Astrocyte (in vitro differentiated cells and primary cell): ENCODE data around the gene EPHA2. TPM values are rescaled to one million over a fixed set of nuclear protein-coding genes. Genes with fewer than 3 reads are reported as not detected.
"Not testable (repeated sequence)": the region's sequence is repeated elsewhere in the genome, so short reads cannot be mapped to it uniquely, and the experiment has no call there.

Experiments used
- DNase-seq: peaks from one replicate; pipeline ENCODE4 v3.0.0-alpha.2; 2010; ENCODE audit warnings: low read depth
- FAIRE-seq: peaks from 2 replicates; lab custom pipeline; 2011; peaks lifted over from hg19 to GRCh38; lab: Jason Lieb, UNC
- H2AFZ ChIP-seq: 2 replicates; pipeline ENCODE4 v1.6.0; 2012; ENCODE audit warnings: low read depth, low read length, inconsistent platforms
- H3K27ac ChIP-seq: 2 replicates; pipeline ENCODE4 v1.5.1; 2011; ENCODE audit warnings: low read depth, low read length, inconsistent platforms
- H3K27me3 ChIP-seq: 2 replicates; pipeline ENCODE4 v1.6.0; 2011; ENCODE audit warnings: low read length, inconsistent platforms; ENCODE audit not compliant: insufficient read depth
- H3K36me3 ChIP-seq: 2 replicates; pipeline ENCODE4 v1.5.1; 2011; ENCODE audit warnings: low read length, inconsistent platforms; ENCODE audit not compliant: insufficient read depth
- H3K4me1 ChIP-seq: 2 replicates; pipeline ENCODE4 v1.5.1; 2011; ENCODE audit warnings: low read length, inconsistent platforms; ENCODE audit not compliant: insufficient read depth
- H3K4me2 ChIP-seq: 2 replicates; pipeline ENCODE4 v1.6.0; 2012; ENCODE audit warnings: low read length, inconsistent platforms
- H3K4me3 ChIP-seq: 2 replicates; pipeline ENCODE4 v1.5.1; 2011; ENCODE audit warnings: low read depth, mild to moderate bottlenecking, low read length, inconsistent platforms; ENCODE audit not compliant: insufficient read depth
- H3K79me2 ChIP-seq: 2 replicates; pipeline ENCODE4 v1.6.0; 2012; ENCODE audit warnings: mild to moderate bottlenecking, low read length, inconsistent platforms; ENCODE audit not compliant: insufficient read depth
- H3K9ac ChIP-seq: 2 replicates; pipeline ENCODE4 v1.6.0; 2012; ENCODE audit warnings: mild to moderate bottlenecking, low read length, inconsistent platforms
- H3K9me3 ChIP-seq: 2 replicates; pipeline ENCODE4 v1.5.1; 2012; ENCODE audit warnings: low read depth, mild to moderate bottlenecking, low read length, inconsistent platforms; ENCODE audit not compliant: insufficient read depth
- H4K20me1 ChIP-seq: 2 replicates; pipeline ENCODE4 v1.6.0; 2012; ENCODE audit warnings: low read length, inconsistent platforms; ENCODE audit not compliant: insufficient read depth
- H3K27ac Mint-ChIP-seq: one replicate; pipeline ENCODE4 v1.8.0; 2021; ENCODE audit warnings: mild to moderate bottlenecking, mixed read lengths; ENCODE audit not compliant: unreplicated experiment
- H3K27me3 Mint-ChIP-seq: one replicate; pipeline ENCODE4 v1.8.0; 2021; ENCODE audit warnings: low read depth, mixed read lengths; ENCODE audit not compliant: unreplicated experiment
- H3K36me3 Mint-ChIP-seq: one replicate; pipeline ENCODE4 v1.8.0; 2021; ENCODE audit warnings: low read depth, mixed read lengths; ENCODE audit not compliant: unreplicated experiment
- H3K4me1 Mint-ChIP-seq: one replicate; pipeline ENCODE4 v1.8.0; 2021; ENCODE audit warnings: low read depth, mixed read lengths; ENCODE audit not compliant: unreplicated experiment
- H3K4me3 Mint-ChIP-seq: one replicate; pipeline ENCODE4 v1.8.0; 2021; ENCODE audit warnings: mild to moderate bottlenecking, moderate library complexity, mixed read lengths; ENCODE audit not compliant: unreplicated experiment
- H3K9me3 Mint-ChIP-seq: one replicate; pipeline ENCODE4 v1.8.0; 2021; ENCODE audit warnings: mild to moderate bottlenecking, mixed read lengths; ENCODE audit not compliant: unreplicated experiment
- CTCF ChIP-seq: IDR thresholded peaks from 2 replicates; pipeline ENCODE4 v1.5.1; 2011; ENCODE audit warnings: low read depth, mild to moderate bottlenecking, inconsistent platforms, low read length, moderate library complexity; ENCODE audit not compliant: insufficient read depth
- EZH2 ChIP-seq: IDR thresholded peaks from 2 replicates; pipeline ENCODE4 v1.6.1; 2012; ENCODE audit warnings: mild to moderate bottlenecking, low read length, inconsistent platforms; ENCODE audit not compliant: insufficient read depth
- total RNA-seq: library from RNA; stranded (reverse); gene quantifications from 2 replicates; pipeline ENCODE4 v1.2.1, GENCODE V29; 2021

EPHA2 gene
- total RNA-seq, 1 donor from 2014 or later = 140 TPM

GRCh38 chr1:16164213-16165072 is 8.6 kb upstream of the EPHA2 start:
- Histone ChIP-seq H3K79me2 (no peaks in the 10 kb centered on the region), H3K27me3 (no peaks in the 10 kb centered on the region), H3K4me2 (peak overlapping the region; percentile 42), H4K20me1 (no peaks in the 10 kb centered on the region), H3K9me3 (no peaks in the 10 kb centered on the region), H3K36me3 (no peaks in the 10 kb centered on the region), H2AFZ (no peak overlapping the region), H3K9ac (peak overlapping the region; percentile 36), H3K27ac (peak overlapping the region; percentile 36), H3K4me1 (peaks cover 26% of the 10 kb centered on the region), H3K4me3 (no peak overlapping the region)
- Mint-ChIP-seq H3K9me3 (no peaks in the 10 kb centered on the region), H3K4me1 (peaks cover 32% of the 10 kb centered on the region), H3K27me3 (peaks cover 3% of the 10 kb centered on the region), H3K27ac (peak overlapping the region; percentile 96), H3K36me3 (peaks cover 3% of the 10 kb centered on the region), H3K4me3 (peak overlapping the region; percentile 11)
- DNase-seq = peak; percentile 98
- peak; percentile 80 for FAIRE-seq
- TF ChIP-seq EZH2 = no peak
- no peak for TF ChIP-seq CTCF

- Histone ChIP-seq H3K4me1 (peaks cover 26% of the 10 kb centered on the region), H3K27ac (peak overlapping the region; percentile 36), H3K9ac (peak overlapping the region; percentile 55), H3K4me2 (peak overlapping the region; percentile 42)
- H3K4me1 Mint-ChIP-seq = peaks cover 35% of the 10 kb centered on the region
- H4K20me1 ChIP-seq, H3K27me3 ChIP-seq, H3K4me3 ChIP-seq, H3K9me3 ChIP-seq, H3K9me3 Mint-ChIP-seq, DNase-seq, H3K79me2 ChIP-seq, H3K36me3 ChIP-seq, FAIRE-seq, H3K36me3 Mint-ChIP-seq, H2AFZ ChIP-seq, H3K27me3 Mint-ChIP-seq: not testable (repeated sequence)
- H3K4me3 Mint-ChIP-seq = peak overlapping the region; percentile 11
- H3K27ac Mint-ChIP-seq = peak overlapping the region; percentile 96
Measured at GRCh38 chr1:16163608-16164212, 7.8 kb upstream of the EPHA2 start.

GRCh38 chr1:16162163-16162822 is 6.4 kb upstream of the EPHA2 start:
- Histone ChIP-seq H4K20me1 (no peaks in the 10 kb centered on the region), H3K79me2 (peaks cover under 1% of the 10 kb centered on the region), H3K4me3 (no peak overlapping the region), H3K27me3 (no peaks in the 10 kb centered on the region), H3K9ac (peak overlapping the region; percentile 27), H2AFZ (peak overlapping the region; percentile 52), H3K27ac (no peak overlapping the region), H3K9me3 (no peaks in the 10 kb centered on the region), H3K36me3 (no peaks in the 10 kb centered on the region), H3K4me1 (peaks cover 26% of the 10 kb centered on the region), H3K4me2 (peak overlapping the region; percentile 41)
- Mint-ChIP-seq H3K36me3 (peaks cover 3% of the 10 kb centered on the region), H3K9me3 (no peaks in the 10 kb centered on the region), H3K27ac (no peak overlapping the region), H3K27me3 (peaks cover 2% of the 10 kb centered on the region), H3K4me1 (peaks cover 38% of the 10 kb centered on the region), H3K4me3 (peak overlapping the region; percentile 74)
- no peak for TF ChIP-seq CTCF
- no peak for TF ChIP-seq EZH2
- no peak for DNase-seq
- FAIRE-seq = no peak
